SKM-1 treated with dmso at 0.1 percent for 144 hours (cell line): ENCODE data around the gene LCE1F.

Experiments
- DNase-seq: peaks from one replicate; lab custom pipeline; 2025; ENCODE audit not compliant: unreplicated experiment; lab: John Stamatoyannopoulos, UW

The LCE1F gene

DNA sequence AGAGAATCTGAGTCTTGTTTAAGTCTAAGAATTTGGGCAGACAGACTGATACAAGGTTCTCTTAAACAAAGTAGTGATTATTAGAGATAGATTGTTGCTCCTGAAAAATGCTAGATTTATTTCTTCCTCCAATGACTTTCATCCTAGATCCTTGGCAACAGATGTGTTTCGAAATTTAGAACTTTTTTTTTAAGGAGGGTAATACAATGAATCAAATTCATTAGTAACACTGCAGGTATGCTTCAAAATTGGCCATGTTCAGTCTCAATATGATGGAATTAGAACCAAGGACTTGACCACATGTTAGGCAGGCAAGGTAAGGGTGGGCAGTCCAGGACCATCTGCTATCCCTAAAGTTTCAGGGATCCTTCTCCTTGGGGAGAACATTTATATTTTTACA, 4.5 kb upstream of the LCE1F start:
- DNase-seq: no peak

DNA sequence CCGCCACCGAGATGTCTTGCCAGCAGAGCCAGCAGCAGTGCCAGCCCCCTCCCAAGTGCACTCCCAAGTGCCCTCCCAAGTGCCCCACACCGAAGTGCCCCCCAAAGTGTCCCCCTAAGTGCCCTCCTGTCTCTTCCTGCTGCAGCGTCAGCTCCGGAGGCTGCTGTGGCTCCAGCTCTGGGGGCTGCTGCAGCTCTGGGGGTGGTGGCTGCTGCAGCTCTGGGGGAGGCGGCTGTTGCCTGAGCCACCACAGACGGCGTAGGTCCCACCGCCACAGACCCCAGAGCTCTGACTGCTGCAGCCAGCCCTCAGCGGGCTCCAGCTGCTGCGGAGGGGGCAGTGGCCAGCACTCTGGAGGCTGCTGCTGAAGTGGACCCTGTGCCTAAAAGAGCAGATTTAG, 1.4 kb downstream of the LCE1F start:
- DNase-seq: no peak

GRCh38 chr1:152777510-152778137, 2.7 kb downstream of the LCE1F start:
- DNase-seq: no peak

DNA sequence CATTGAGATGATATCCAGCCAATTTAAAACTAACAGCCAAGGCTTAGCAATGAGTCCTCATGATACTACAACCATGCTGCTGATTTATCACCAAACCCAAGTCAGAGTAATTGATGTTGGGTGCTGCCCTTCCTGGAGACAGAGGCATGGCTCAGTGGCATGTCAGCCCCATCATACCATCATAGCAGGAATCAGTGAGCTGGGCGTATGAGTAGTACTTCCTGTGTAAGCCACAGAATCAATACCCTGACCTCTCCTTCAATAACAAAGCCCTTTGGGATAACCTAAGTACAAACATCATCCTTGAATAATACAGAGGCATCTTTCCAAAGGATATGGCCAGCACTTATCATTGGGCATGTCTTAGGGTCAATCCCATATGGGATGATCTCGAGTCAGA, 8.2 kb downstream of the LCE1F start:
- DNase-seq: no peak

GRCh38 chr1:152786077-152786476, 11.1 kb downstream of the LCE1F start, which contains the start of gene LCE1E:
Gene LCE1E, plus strand, starts transcription at chr1:152786257. Its CDS starts 1,043 bp downstream, at chr1:152787300.
- no peak for DNase-seq

DNA sequence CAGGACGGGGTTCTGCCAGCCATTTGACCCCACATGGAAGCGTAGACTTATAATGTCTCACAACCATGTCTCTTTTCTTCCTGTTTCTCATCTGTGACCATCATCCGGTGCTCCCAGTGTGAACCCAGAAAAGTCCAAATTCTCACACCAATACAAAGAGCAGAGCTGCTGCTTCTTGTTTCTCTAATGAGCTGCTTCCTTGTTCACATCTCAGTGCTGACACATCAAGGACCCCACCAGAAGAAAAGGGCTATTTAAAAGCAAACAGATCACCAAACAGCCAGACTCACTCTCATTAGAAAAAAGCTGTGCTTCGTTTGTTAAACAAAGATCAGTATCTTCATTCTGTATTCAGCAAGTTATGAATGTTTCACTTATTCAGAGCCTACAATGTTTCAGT, 20.7 kb downstream of the LCE1F start:
- no peak for DNase-seq

DNA sequence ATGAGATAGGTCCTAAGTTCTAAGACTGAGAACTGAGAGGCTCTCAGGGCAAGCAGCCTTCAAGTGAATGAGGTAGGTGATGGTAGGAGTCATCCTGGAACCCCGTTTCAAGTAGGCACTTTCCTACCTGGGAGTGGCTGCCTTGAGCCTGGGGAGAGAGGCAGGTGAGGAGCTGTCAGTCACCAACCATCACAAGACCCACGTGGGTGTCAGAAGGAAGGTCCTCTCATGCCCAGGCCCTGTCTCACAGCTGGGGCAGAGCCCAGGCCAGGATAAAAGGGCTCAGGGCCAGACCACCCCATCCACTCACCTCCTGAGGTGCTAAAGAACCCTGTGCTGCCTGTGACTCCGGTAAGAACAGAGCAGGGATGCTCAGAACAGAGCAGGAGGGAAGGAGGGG, 21.5 kb downstream of the LCE1F start, which contains the start of gene LCE1D:
Gene LCE1D, plus strand, starts transcription at position 301 of the 400 bp plus-strand sequence. CDS start 1,074 bp downstream, outside the sequence.
- DNase-seq: no peak

DNA sequence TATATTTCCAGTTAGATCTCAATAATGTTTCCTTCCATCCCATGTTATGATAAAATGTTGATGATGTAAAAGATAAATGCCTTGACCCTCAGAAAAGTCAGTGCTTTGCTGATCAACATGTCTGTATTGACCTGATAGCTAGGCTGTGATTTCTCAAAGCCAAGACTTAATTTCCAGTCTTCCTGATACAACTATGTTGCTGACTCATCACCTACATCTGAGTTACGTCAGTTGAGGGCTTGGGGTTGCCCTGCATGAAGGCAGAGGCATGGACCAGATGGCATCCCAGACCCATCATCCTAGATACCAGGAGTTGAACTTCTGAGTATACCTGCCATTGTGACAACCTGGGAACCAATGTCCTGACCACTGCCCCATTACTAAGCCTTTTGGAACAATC, 26.4 kb downstream of the LCE1F start:
- DNase-seq: no peak

DNA sequence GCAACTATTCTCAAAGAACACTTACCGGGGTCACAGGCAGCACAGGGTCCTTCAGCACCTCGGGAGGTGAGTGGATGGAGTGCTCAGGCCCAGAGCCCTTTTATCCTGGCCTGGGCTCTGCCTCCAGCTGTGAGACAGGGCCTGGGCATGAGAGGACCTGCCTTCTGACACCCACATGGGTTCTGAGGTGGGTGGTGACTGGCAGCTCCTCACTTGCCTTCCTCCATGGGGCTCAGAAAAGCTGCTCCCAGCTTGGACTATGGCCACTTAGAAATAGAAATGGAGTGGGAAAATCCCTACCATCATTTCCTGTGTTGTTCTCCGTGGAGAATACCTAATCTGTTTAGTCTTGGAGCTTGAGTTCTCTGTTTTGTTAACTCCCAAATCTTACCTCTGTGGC, 31.6 kb downstream of the LCE1F start, which contains the start of gene LCE1C:
Gene LCE1C, minus strand, starts transcription at position 76 of the 400 bp plus-strand sequence. CDS start 1,173 bp downstream, outside the sequence.
- no peak for DNase-seq

GRCh38 chr1:152811050-152811449, 36.1 kb downstream of the LCE1F start:
- DNase-seq: no peak

DNA sequence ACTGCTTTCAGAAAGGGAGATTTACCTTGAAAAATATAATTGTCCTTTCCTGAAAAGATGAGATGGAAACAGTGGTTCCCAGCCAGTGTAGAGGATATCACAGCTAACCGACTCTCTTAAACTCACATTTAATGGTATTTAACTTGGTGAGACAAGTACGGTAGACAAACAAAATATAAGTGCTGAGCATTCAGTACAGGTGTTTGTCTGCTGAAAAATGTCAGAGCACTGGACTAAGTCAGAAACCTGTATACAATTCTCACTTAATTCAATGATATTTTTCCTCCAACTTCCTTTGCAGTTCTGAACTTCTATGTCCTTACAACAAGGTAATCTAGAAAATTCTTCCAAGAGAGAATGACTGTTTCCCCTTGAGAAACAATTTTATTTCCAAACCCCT, 36.7 kb downstream of the LCE1F start, which contains the start of gene LCE1B:
Gene LCE1B, plus strand, starts transcription at position 301 of the 400 bp plus-strand sequence. CDS start 476 bp downstream, outside the sequence.
- no peak for DNase-seq

GRCh38 chr1:152817309-152817708, 42.4 kb downstream of the LCE1F start:
- DNase-seq: no peak

DNA sequence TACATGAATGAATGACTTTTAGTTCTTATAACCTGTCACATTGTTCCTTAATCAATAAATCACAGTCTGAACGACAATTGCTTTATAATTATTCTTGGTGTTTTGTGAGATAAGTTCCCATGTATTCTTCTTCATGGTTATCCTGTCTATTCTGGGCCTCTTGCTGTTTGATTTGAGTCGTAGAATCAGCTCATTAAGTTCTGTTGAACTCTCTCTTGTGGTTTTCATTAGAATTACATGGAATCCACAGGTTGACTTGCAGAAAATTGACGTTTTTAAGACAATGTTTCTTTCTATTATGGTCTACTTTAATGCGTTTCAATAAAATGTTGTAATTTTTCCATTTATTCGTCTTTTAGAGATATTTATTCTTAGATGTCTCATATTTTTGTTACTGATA, 48.4 kb downstream of the LCE1F start:
- DNase-seq: no peak

DNA sequence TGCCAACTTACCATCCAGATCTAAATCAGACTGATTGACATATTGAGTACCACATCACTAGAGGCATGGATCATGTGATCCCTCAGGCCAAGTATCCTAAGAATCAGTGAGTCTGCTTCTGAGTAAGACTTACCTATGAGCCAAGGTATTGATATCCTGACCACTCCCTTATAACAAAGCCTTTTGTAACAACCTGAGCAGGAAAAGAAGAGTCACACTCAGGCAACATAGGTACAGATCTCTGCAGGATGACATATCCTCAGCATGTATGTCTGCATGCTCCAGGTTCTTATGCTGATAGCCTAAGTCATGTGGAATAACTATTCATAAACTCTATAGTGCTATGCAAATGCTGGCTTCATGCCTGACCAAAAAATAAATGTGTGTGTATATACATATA, 50.0 kb downstream of the LCE1F start:
- DNase-seq: no peak
